Measurements from ENCODE around the gene FGGY.
"Not testable (repeated sequence)": the region's sequence is repeated elsewhere in the genome, so short reads cannot be mapped to it uniquely, and the experiment has no call there.

Gene FGGY

GRCh38 chr1:59492500-59492899 is 195.6 kb downstream of the FGGY start:
- no peak for DNase-seq

- DNase-seq: no peak
Measured at GRCh38 chr1:59494145-59494833, 197.4 kb downstream of the FGGY start.

- DNase-seq: not testable (repeated sequence)
Measured at GRCh38 chr1:59496156-59496555, 199.3 kb downstream of the FGGY start.

- no peak for DNase-seq
Measured at GRCh38 chr1:59497616-59498015, 200.7 kb downstream of the FGGY start.

- DNase-seq: no peak
Measured at GRCh38 chr1:59498640-59499039, 201.7 kb downstream of the FGGY start.

GRCh38 chr1:59499273-59499942 is 202.5 kb downstream of the FGGY start:
- DNase-seq: no peak

- DNase-seq: no peak
Measured at GRCh38 chr1:59499943-59500569, 203.2 kb downstream of the FGGY start.

GRCh38 chr1:59500950-59501742 is 204.3 kb downstream of the FGGY start:
- no peak for DNase-seq

GRCh38 chr1:59502009-59502691 is 205.3 kb downstream of the FGGY start:
- DNase-seq: no peak

- DNase-seq: no peak
Measured at GRCh38 chr1:59504276-59504675, 207.4 kb downstream of the FGGY start.

GRCh38 chr1:59505596-59506028 is 208.7 kb downstream of the FGGY start:
- DNase-seq: no peak

GRCh38 chr1:59506952-59507351 is 210.1 kb downstream of the FGGY start:
- DNase-seq: peak; percentile 10

GRCh38 chr1:59509341-59509875 is 212.5 kb downstream of the FGGY start:
- no peak for DNase-seq

GRCh38 chr1:59510249-59510648 is 213.4 kb downstream of the FGGY start:
- DNase-seq: no peak

GRCh38 chr1:59511476-59512465 is 214.9 kb downstream of the FGGY start:
- DNase-seq: no peak

GRCh38 chr1:59512702-59513101 is 215.8 kb downstream of the FGGY start:
- no peak for DNase-seq

- DNase-seq: no peak
Measured at GRCh38 chr1:59514061-59514909, 217.4 kb downstream of the FGGY start.

GRCh38 chr1:59516881-59517280 is 220.0 kb downstream of the FGGY start:
- no peak for DNase-seq

GRCh38 chr1:59520194-59520593 is 223.3 kb downstream of the FGGY start:
- no peak for DNase-seq

GRCh38 chr1:59520827-59521418 is 224.0 kb downstream of the FGGY start:
- DNase-seq: no peak
